Lower lobe of right lung (tissue), 2 donors: Measurements from ENCODE around the gene TUBD1. TPM values are rescaled to one million over a fixed set of nuclear protein-coding genes. Genes with fewer than 3 reads are reported as not detected.
"Not testable (repeated sequence)": the region's sequence is repeated elsewhere in the genome, so short reads cannot be mapped to it uniquely, and the experiment has no call there.

Experiments used
- ATAC-seq, 2 donors: fragments of 200-7000 bp; cut with Tn5 transposase; one replicate each; pipeline ENCODE4 v1.9.1; 2020 to 2022; ENCODE audit warnings: mild to moderate bottlenecking in 2 of 2, moderate library complexity in 2 of 2
- DNase-seq: peaks from one replicate; pipeline ENCODE4 v3.0.0-alpha.2; 2020
- H3K27ac ChIP-seq: fragments of 200-600 bp; one replicate; pipeline ENCODE4 v1.8.0; 2022
- H3K27me3 ChIP-seq: fragments of 200-600 bp; one replicate; pipeline ENCODE4 v1.8.0; 2022; ENCODE audit warnings: low read depth
- H3K36me3 ChIP-seq: fragments of 200-600 bp; one replicate; pipeline ENCODE4 v1.8.0; 2022; ENCODE audit warnings: mild to moderate bottlenecking
- H3K4me1 ChIP-seq: fragments of 200-600 bp; one replicate; pipeline ENCODE4 v1.8.0; 2022
- H3K4me3 ChIP-seq: fragments of 200-600 bp; one replicate; pipeline ENCODE4 v1.8.0; 2022; ENCODE audit warnings: mild to moderate bottlenecking
- H3K9me3 ChIP-seq: fragments of 200-600 bp; one replicate; pipeline ENCODE4 v1.8.0; 2022
- CTCF ChIP-seq: fragments of 200-600 bp; IDR thresholded peaks from one replicate; pipeline ENCODE4 v1.8.0; 2022; ENCODE audit warnings: antibody characterized with exemption, mild to moderate bottlenecking
- intact Hi-C: fragments of 100-400 bp; cut with DNase I; formaldehyde crosslinking; loops from one replicate; pipeline ENCODE4 v1.11.0; 2022
- total RNA-seq: library from RNA; stranded (reverse); fragmentation: NEBNext Ultra II Directional; extraction: Animal tissue kit (Norgen Biotek cat#: 25700); gene quantifications from one replicate; pipeline ENCODE4 v1.2.1, GENCODE V29; 2021
- donor health status: DM: no; HTN: yes; CAD: no; lungs with severe emphysema.

Gene TUBD1
- total RNA-seq, 1 donor from 2014 or later = 14.7 TPM

- DNase-seq (no peak), ATAC-seq (peak in 1 of 2 donors; percentile 44)
- H3K9me3 ChIP-seq = no peaks in the 10 kb centered on the region
- H3K27me3 ChIP-seq = no peaks in the 10 kb centered on the region
- peak overlapping the region; percentile 51 for H3K27ac ChIP-seq
- intact Hi-C loops = no loop called here
- H3K4me3 ChIP-seq = no peak overlapping the region
- H3K36me3 ChIP-seq = no peaks in the 10 kb centered on the region
- no peak for TF ChIP-seq CTCF
- H3K4me1 ChIP-seq = peaks cover 83% of the 10 kb centered on the region
Measured at GRCh38 chr17:59851439-59852375, 41.0 kb downstream of the TUBD1 start.

GRCh38 chr17:59850311-59850710, 42.4 kb downstream of the TUBD1 start:
- H3K4me3 ChIP-seq, intact Hi-C loops, H3K27me3 ChIP-seq, H3K27ac ChIP-seq, H3K36me3 ChIP-seq, DNase-seq, H3K9me3 ChIP-seq, ATAC-seq: not testable (repeated sequence)
- peaks cover 83% of the 10 kb centered on the region for H3K4me1 ChIP-seq

DNA sequence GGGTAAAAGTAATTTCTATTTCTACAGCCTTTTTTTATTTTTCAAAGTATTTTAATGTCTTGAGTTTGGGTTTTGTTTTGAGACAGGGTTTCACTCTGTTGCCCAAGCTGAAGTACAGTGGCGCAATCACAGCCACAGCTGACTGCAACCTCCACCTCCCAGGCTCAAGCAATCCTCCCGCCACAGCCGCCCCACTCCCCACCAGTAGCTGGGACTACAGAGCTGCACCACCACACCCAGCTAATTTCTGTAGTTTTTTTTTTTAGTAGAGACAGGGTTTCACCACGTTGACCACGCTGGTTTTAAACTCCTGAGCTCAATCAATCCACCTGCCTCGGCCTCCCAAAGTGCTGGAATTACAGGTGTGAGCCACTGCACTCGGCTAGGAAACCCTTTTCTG, 44.0 kb downstream of the TUBD1 start:
- no peaks in the 10 kb centered on the region for H3K27me3 ChIP-seq
- intact Hi-C loops = no loop called here
- H3K4me3 ChIP-seq = no peak overlapping the region
- DNase-seq (peak; percentile 90), ATAC-seq (peak; percentile 30 to 60)
- H3K36me3 ChIP-seq = no peaks in the 10 kb centered on the region
- TF ChIP-seq CTCF = no peak
- H3K9me3 ChIP-seq = no peaks in the 10 kb centered on the region
- H3K4me1 ChIP-seq = peaks cover 84% of the 10 kb centered on the region
- H3K27ac ChIP-seq = peak overlapping the region; percentile 84

GRCh38 chr17:59848385-59848668, 44.4 kb downstream of the TUBD1 start:
- peak overlapping the region; percentile 84 for H3K27ac ChIP-seq
- intact Hi-C loops = no loop called here
- peaks cover 81% of the 10 kb centered on the region for H3K4me1 ChIP-seq
- no peaks in the 10 kb centered on the region for H3K27me3 ChIP-seq
- no peaks in the 10 kb centered on the region for H3K36me3 ChIP-seq
- TF ChIP-seq CTCF = no peak
- no peaks in the 10 kb centered on the region for H3K9me3 ChIP-seq
- H3K4me3 ChIP-seq = no peak overlapping the region
- DNase-seq = no peak
- no peak for ATAC-seq

- H3K27ac ChIP-seq = peak overlapping the region; percentile 84
- ATAC-seq (peak; percentile 55 to 65), DNase-seq (no peak)
- no peaks in the 10 kb centered on the region for H3K9me3 ChIP-seq
- peaks cover 81% of the 10 kb centered on the region for H3K4me1 ChIP-seq
- intact Hi-C loops = no loop called here
- no peaks in the 10 kb centered on the region for H3K27me3 ChIP-seq
- H3K36me3 ChIP-seq = peaks cover 4% of the 10 kb centered on the region
- H3K4me3 ChIP-seq = peak overlapping the region; percentile 1
- TF ChIP-seq CTCF = no peak
Measured at GRCh38 chr17:59846394-59847165, 46.2 kb downstream of the TUBD1 start.
